ENCODE measurements around the gene ATG16L2.

DNA sequence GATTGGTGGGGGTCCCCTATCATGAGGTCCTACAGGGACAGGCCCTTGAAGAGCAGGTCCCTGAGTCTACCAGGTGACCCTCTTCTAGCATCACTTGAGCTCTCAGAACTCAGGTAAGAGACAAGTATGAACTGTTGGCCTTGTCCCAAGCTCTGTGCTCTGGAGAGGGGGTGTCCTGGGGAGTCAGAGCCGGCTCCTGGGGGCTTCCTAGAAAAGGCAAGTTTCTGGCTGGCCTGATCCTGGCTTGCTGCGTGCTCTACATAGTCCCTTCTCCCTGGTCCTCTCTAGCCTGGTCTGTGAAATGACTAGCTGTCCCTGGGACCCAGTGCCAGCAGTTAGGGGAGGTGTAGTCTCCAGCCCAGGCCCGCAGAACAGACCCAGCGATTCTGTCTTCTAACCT is 11.4 kb downstream of the ATG16L2 start:
- no peak for TF ChIP-seq CXXC5 (CRISPR knock-in tag; IDR thresholded peaks at IDR 0.05)
- TF ChIP-seq, protein P1, sequence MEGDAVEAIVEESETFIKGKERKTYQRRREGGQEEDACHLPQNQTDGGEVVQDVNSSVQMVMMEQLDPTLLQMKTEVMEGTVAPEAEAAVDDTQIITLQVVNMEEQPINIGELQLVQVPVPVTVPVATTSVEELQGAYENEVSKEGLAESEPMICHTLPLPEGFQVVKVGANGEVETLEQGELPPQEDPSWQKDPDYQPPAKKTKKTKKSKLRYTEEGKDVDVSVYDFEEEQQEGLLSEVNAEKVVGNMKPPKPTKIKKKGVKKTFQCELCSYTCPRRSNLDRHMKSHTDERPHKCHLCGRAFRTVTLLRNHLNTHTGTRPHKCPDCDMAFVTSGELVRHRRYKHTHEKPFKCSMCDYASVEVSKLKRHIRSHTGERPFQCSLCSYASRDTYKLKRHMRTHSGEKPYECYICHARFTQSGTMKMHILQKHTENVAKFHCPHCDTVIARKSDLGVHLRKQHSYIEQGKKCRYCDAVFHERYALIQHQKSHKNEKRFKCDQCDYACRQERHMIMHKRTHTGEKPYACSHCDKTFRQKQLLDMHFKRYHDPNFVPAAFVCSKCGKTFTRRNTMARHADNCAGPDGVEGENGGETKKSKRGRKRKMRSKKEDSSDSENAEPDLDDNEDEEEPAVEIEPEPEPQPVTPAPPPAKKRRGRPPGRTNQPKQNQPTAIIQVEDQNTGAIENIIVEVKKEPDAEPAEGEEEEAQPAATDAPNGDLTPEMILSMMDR (IDR thresholded peaks at IDR 0.05 in 2 of 3, conservative IDR thresholded peaks at IDR 0.05 in 1 of 3; ENCODE audit: insufficient read depth in 2 of 3, low read depth in 1 of 3, low read length in 3 of 3) = no peak
- no peak for TF ChIP-seq ZNF239 (CRISPR knock-in tag; IDR thresholded peaks at IDR 0.05)
- TF ChIP-seq ATF7 (IDR thresholded peaks at IDR 0.05) = no peak
- TF ChIP-seq, protein P2, sequence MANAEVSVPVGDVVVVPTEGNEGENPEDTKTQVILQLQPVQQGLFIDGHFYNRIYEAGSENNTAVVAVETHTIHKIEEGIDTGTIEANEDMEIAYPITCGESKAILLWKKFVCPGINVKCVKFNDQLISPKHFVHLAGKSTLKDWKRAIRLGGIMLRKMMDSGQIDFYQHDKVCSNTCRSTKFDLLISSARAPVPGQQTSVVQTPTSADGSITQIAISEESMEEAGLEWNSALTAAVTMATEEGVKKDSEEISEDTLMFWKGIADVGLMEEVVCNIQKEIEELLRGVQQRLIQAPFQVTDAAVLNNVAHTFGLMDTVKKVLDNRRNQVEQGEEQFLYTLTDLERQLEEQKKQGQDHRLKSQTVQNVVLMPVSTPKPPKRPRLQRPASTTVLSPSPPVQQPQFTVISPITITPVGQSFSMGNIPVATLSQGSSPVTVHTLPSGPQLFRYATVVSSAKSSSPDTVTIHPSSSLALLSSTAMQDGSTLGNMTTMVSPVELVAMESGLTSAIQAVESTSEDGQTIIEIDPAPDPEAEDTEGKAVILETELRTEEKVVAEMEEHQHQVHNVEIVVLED (CRISPR knock-in tag; IDR thresholded peaks at IDR 0.05) = no peak
- no peak for TF ChIP-seq U2AF2 (optimal IDR thresholded peaks at IDR 0.05; ENCODE audit: low read depth, low read length)
- TF ChIP-seq HNRNPH1 (optimal IDR thresholded peaks at IDR 0.05; ENCODE audit: low read depth, low read length) = no peak
- no peak for TF ChIP-seq SP2 (IDR thresholded peaks at IDR 0.05; ENCODE audit: extremely low read depth, low read depth, low read length, poor library complexity, severe bottlenecking)
- no peak for TF ChIP-seq CREB1 (IDR thresholded peaks at IDR 0.05)
- no peak for TF ChIP-seq CREB1 (CRISPR knock-in tag; IDR thresholded peaks at IDR 0.05)

Data from K562 (cell line).